ENCODE measurements around the gene ATP5F1D.

The ATP5F1D gene

GRCh38 chr19:1274852-1275259, 33.3 kb downstream of the ATP5F1D start:
- no peaks in the 10 kb centered on the region for H3K27me3 ChIP-seq (ENCODE audit: low read depth)
- H3K9me3 ChIP-seq, result no peaks in the 10 kb centered on the region
- H3K4me3 ChIP-seq, result peak overlapping the region; percentile 53
- in situ Hi-C loops (cut with MboI; ENCODE audit: low sequenced_read_pairs), result no loop called here
- H3K36me3 ChIP-seq (replicated peaks), result peaks cover 80% of the 10 kb centered on the region
- no peak for DNase-seq (ENCODE audit: low spot score in 2 of 2)
- peaks cover 36% of the 10 kb centered on the region for H3K4me1 ChIP-seq

GRCh38 chr19:1275260-1275975, 33.9 kb downstream of the ATP5F1D start, which contains the start of gene FAM174C:
FAM174C (plus strand) TSS chr19:1275530; CDS start chr19:1275550, 20 bp downstream.
- Histone ChIP-seq H3K4me3 (peak within 1 kb of the TSS; percentile 53), H3K4me1 (peaks cover 31% of the 10 kb centered on the region), H3K9me3 (no peaks in the 10 kb centered on the region), H3K27me3 (ENCODE audit: low read depth) (no peaks in the 10 kb centered on the region), H3K36me3 (replicated peaks) (peaks cover 79% of the 10 kb centered on the region)
- DNase-seq (ENCODE audit: low spot score in 2 of 2), result peak; percentile 93 to 97
- in situ Hi-C loops (cut with MboI; ENCODE audit: low sequenced_read_pairs), result no loop called here

- peak overlapping the region; percentile 53 for H3K4me3 ChIP-seq
- H3K36me3 ChIP-seq (replicated peaks), result peaks cover 72% of the 10 kb centered on the region
- no peak for DNase-seq (ENCODE audit: low spot score in 2 of 2)
- in situ Hi-C loops (cut with MboI; ENCODE audit: low sequenced_read_pairs), result no loop called here
- no peaks in the 10 kb centered on the region for H3K27me3 ChIP-seq (ENCODE audit: low read depth)
- H3K4me1 ChIP-seq, result peaks cover 24% of the 10 kb centered on the region
- H3K9me3 ChIP-seq, result no peaks in the 10 kb centered on the region
Observed at GRCh38 chr19:1275976-1276627, 34.6 kb downstream of the ATP5F1D start.

GRCh38 chr19:1276628-1277022, 35.1 kb downstream of the ATP5F1D start:
- no peak for DNase-seq (ENCODE audit: low spot score in 2 of 2)
- peaks cover 67% of the 10 kb centered on the region for H3K36me3 ChIP-seq (replicated peaks)

GRCh38 chr19:1277061-1277460, 35.5 kb downstream of the ATP5F1D start:
- peaks cover 21% of the 10 kb centered on the region for H3K4me1 ChIP-seq
- H3K36me3 ChIP-seq (replicated peaks), result peaks cover 62% of the 10 kb centered on the region
- H3K27me3 ChIP-seq (ENCODE audit: low read depth), result no peaks in the 10 kb centered on the region
- H3K4me3 ChIP-seq, result no peak overlapping the region
- in situ Hi-C loops (cut with MboI; ENCODE audit: low sequenced_read_pairs), result no loop called here
- no peaks in the 10 kb centered on the region for H3K9me3 ChIP-seq
- DNase-seq (ENCODE audit: low spot score in 2 of 2), result no peak

More at GRCh38 chr19:1276628-1277022, 35.1 kb downstream of the ATP5F1D start:
- in situ Hi-C loops (cut with MboI; ENCODE audit: low sequenced_read_pairs), result no loop called here
- H3K4me3 ChIP-seq, result peak overlapping the region; percentile 53
- no peaks in the 10 kb centered on the region for H3K9me3 ChIP-seq
- no peaks in the 10 kb centered on the region for H3K27me3 ChIP-seq (ENCODE audit: low read depth)
- peaks cover 21% of the 10 kb centered on the region for H3K4me1 ChIP-seq

GRCh38 chr19:1278074-1278473, 36.5 kb downstream of the ATP5F1D start:
- no peaks in the 10 kb centered on the region for H3K27me3 ChIP-seq (ENCODE audit: low read depth)
- H3K9me3 ChIP-seq, result no peaks in the 10 kb centered on the region
- peaks cover 21% of the 10 kb centered on the region for H3K4me1 ChIP-seq
- in situ Hi-C loops (cut with MboI; ENCODE audit: low sequenced_read_pairs), result no loop called here
- no peak overlapping the region for H3K4me3 ChIP-seq
- no peak for DNase-seq (ENCODE audit: low spot score in 2 of 2)
- peaks cover 52% of the 10 kb centered on the region for H3K36me3 ChIP-seq (replicated peaks)

GRCh38 chr19:1278713-1279660, 37.4 kb downstream of the ATP5F1D start:
- H3K9me3 ChIP-seq, result no peaks in the 10 kb centered on the region
- H3K4me3 ChIP-seq, result no peak overlapping the region
- peaks cover 18% of the 10 kb centered on the region for H3K4me1 ChIP-seq
- in situ Hi-C loops (cut with MboI; ENCODE audit: low sequenced_read_pairs), result no loop called here
- DNase-seq (ENCODE audit: low spot score in 2 of 2), result no peak
- peaks cover 43% of the 10 kb centered on the region for H3K36me3 ChIP-seq (replicated peaks)
- H3K27me3 ChIP-seq (ENCODE audit: low read depth), result no peaks in the 10 kb centered on the region

GRCh38 chr19:1279782-1280341, 38.3 kb downstream of the ATP5F1D start:
- DNase-seq (ENCODE audit: low spot score in 2 of 2), result peak; percentile 65 to 89
- Histone ChIP-seq H3K9me3 (no peaks in the 10 kb centered on the region), H3K27me3 (ENCODE audit: low read depth) (no peaks in the 10 kb centered on the region), H3K4me3 (no peak overlapping the region), H3K4me1 (peaks cover 9% of the 10 kb centered on the region), H3K36me3 (replicated peaks) (peaks cover 34% of the 10 kb centered on the region)
- in situ Hi-C loops (cut with MboI; ENCODE audit: low sequenced_read_pairs), result loop anchor here (5.0 kb wide), 1 partner anchor 102 kb away; the partner anchor contains the start of gene NDUFS7

- Histone ChIP-seq H3K9me3 (no peaks in the 10 kb centered on the region), H3K4me3 (no peak overlapping the region), H3K27me3 (ENCODE audit: low read depth) (no peaks in the 10 kb centered on the region), H3K36me3 (replicated peaks) (peaks cover 31% of the 10 kb centered on the region), H3K4me1 (peaks cover 7% of the 10 kb centered on the region)
- in situ Hi-C loops (cut with MboI; ENCODE audit: low sequenced_read_pairs), result loop anchor here (5.0 kb wide), 1 partner anchor 101 kb away; the partner anchor contains the start of gene NDUFS7
- DNase-seq (ENCODE audit: low spot score in 2 of 2), result no peak
Observed at GRCh38 chr19:1280636-1281568, 39.4 kb downstream of the ATP5F1D start.

GRCh38 chr19:1281569-1282287, 40.2 kb downstream of the ATP5F1D start:
- Histone ChIP-seq H3K4me3 (no peak overlapping the region), H3K9me3 (no peaks in the 10 kb centered on the region), H3K36me3 (replicated peaks) (peaks cover 29% of the 10 kb centered on the region), H3K4me1 (no peaks in the 10 kb centered on the region; the same call in 1 of the 2 replicates), H3K27me3 (ENCODE audit: low read depth) (no peaks in the 10 kb centered on the region)
- DNase-seq (ENCODE audit: low spot score in 2 of 2), result no peak
- in situ Hi-C loops (cut with MboI; ENCODE audit: low sequenced_read_pairs), result loop anchor here (5.0 kb wide), 1 partner anchor 101 kb away; the partner anchor contains the start of gene NDUFS7

GRCh38 chr19:1282588-1283206, 41.1 kb downstream of the ATP5F1D start:
- Histone ChIP-seq H3K9me3 (no peaks in the 10 kb centered on the region), H3K4me1 (peaks cover 7% of the 10 kb centered on the region; the same call in 1 of the 2 replicates), H3K36me3 (replicated peaks) (peaks cover 19% of the 10 kb centered on the region), H3K27me3 (ENCODE audit: low read depth) (no peaks in the 10 kb centered on the region), H3K4me3 (no peak overlapping the region)
- no peak for DNase-seq (ENCODE audit: low spot score in 2 of 2)
- in situ Hi-C loops (cut with MboI; ENCODE audit: low sequenced_read_pairs), result loop anchor here (5.0 kb wide), 1 partner anchor 100 kb away; the partner anchor contains the start of gene NDUFS7
